Fibroblast of the aortic adventitia (primary cell): Measurements from ENCODE around the gene SLC13A4. TPM values are rescaled to one million over a fixed set of nuclear protein-coding genes. Genes with fewer than 3 reads are reported as not detected.
"Not testable (repeated sequence)": the region's sequence is repeated elsewhere in the genome, so short reads cannot be mapped to it uniquely, and the experiment has no call there.

Experiments
- DNase-seq: peaks from one replicate; pipeline ENCODE4 v3.0.0-alpha.2; 2010; ENCODE audit warnings: low read depth
- H3K4me3 ChIP-seq: 2 replicates; pipeline ENCODE4 v1.5.1; 2011; ENCODE audit warnings: low read depth, mild to moderate bottlenecking, control low read depth, low read length, moderate library complexity
- CTCF ChIP-seq: IDR thresholded peaks from 2 replicates; pipeline ENCODE4 v1.5.1; 2011; ENCODE audit warnings: mild to moderate bottlenecking, low read length, control low read depth, inconsistent platforms; ENCODE audit not compliant: insufficient read depth
- total RNA-seq: library from RNA; depleted of rRNA; stranded (reverse); fragments of >200 nt; gene quantifications from 2 replicates; pipeline ENCODE4 v1.2.3, GENCODE V29; 2012; ENCODE audit warnings: low replicate concordance

SLC13A4 gene
- total RNA-seq, 1 donor: 0.99 TPM

- DNase-seq: peak; percentile 90
- no peak for TF ChIP-seq CTCF
- H3K4me3 ChIP-seq: no peak overlapping the region
Measured at GRCh38 chr7:135678612-135679575, 49.1 kb downstream of the SLC13A4 start.

GRCh38 chr7:135673360-135673706 lies 54.7 kb downstream of the SLC13A4 start:
- H3K4me3 ChIP-seq: no peak overlapping the region
- no peak for TF ChIP-seq CTCF
- DNase-seq: peak; percentile 56

GRCh38 chr7:135672560-135673359 lies 55.2 kb downstream of the SLC13A4 start:
- DNase-seq: peak; percentile 85
- peak; percentile 91 for TF ChIP-seq CTCF
- no peak overlapping the region for H3K4me3 ChIP-seq

GRCh38 chr7:135670179-135670578 lies 57.8 kb downstream of the SLC13A4 start:
- peak; percentile 84 for DNase-seq
- H3K4me3 ChIP-seq: no peak overlapping the region
- no peak for TF ChIP-seq CTCF

- H3K4me3 ChIP-seq: no peak overlapping the region
- TF ChIP-seq CTCF: no peak
- DNase-seq: no peak
Measured at GRCh38 chr7:135669774-135670173, 58.2 kb downstream of the SLC13A4 start.

GRCh38 chr7:135668852-135669395 lies 59.1 kb downstream of the SLC13A4 start:
- not testable (repeated sequence) for H3K4me3 ChIP-seq, DNase-seq

- DNase-seq, H3K4me3 ChIP-seq: not testable (repeated sequence)
Measured at GRCh38 chr7:135667626-135668025, 60.4 kb downstream of the SLC13A4 start.
